Endothelial cell of umbilical vein (primary cell): ENCODE data around the gene GNAQ. TPM values are rescaled to one million over a fixed set of nuclear protein-coding genes. Genes with fewer than 3 reads are reported as not detected.

Experiments
- BruUV-seq: library from RNA; stranded (reverse); fragments of 400-500 nt; replicated peaks from 2 replicates; lab custom pipeline; 2021; lab: Mats Ljungman, UMichigan
- CTCF ChIA-PET: fragments of 300-600, 350-600 bp; sonication (Branson Sonifier 250); formaldehyde crosslinking; loops from one replicate; lab custom pipeline; 2021; ENCODE audit warnings: antibody characterized with exemption, inconsistent platforms; lab: Charles Lee
- POLR2A ChIA-PET: fragments of 300-600, 350-600 bp; sonication (Branson Sonifier 250); formaldehyde crosslinking; loops from one replicate; lab custom pipeline; 2021; ENCODE audit warnings: antibody characterized with exemption, inconsistent platforms; lab: Charles Lee
- DNase-seq: peaks from one replicate; pipeline ENCODE4 v3.0.0-alpha.2; 2011; ENCODE audit warnings: low read depth, low spot score
- FAIRE-seq: peaks from 2 replicates; lab custom pipeline; 2011; peaks lifted over from hg19 to GRCh38; lab: Jason Lieb, UNC
- H2AFZ ChIP-seq: 2 replicates; pipeline ENCODE4 v1.6.0; 2012; ENCODE audit warnings: low read depth, low read length, control low read depth, inconsistent platforms
- H3K27ac ChIP-seq: 2 replicates; pipeline ENCODE4 v1.5.1; 2011; ENCODE audit warnings: low read depth, mild to moderate bottlenecking, control low read depth, low read length, moderate library complexity; ENCODE audit not compliant: insufficient read depth
- H3K27me3 ChIP-seq, 2 experiments: 2 replicates each; pipeline versions ENCODE4 v1.6.0 to v1.6.1; 2011; ENCODE audit warnings: low read length in 2 of 2, mixed read lengths in 1 of 2; ENCODE audit not compliant: control insufficient read depth in 2 of 2, insufficient read depth in 2 of 2
- H3K36me3 ChIP-seq, 2 experiments: 2 replicates in 1 of 2; 3 replicates in 1 of 2; pipeline ENCODE4 v1.5.1; 2011; ENCODE audit warnings: low read length in 2 of 2, mild to moderate bottlenecking in 1 of 2, moderate library complexity in 1 of 2; ENCODE audit not compliant: control insufficient read depth in 2 of 2, insufficient read depth in 2 of 2; ENCODE audit errors: extremely low read depth in 1 of 2
- H3K4me1 ChIP-seq: 3 replicates; pipeline ENCODE4 v1.5.1; 2011; ENCODE audit warnings: mild to moderate bottlenecking, low read length; ENCODE audit not compliant: control insufficient read depth, insufficient read depth; ENCODE audit errors: extremely low read depth
- H3K4me2 ChIP-seq: 2 replicates; pipeline ENCODE4 v1.6.1; 2011; ENCODE audit warnings: low read length, control low read depth, mixed read lengths; ENCODE audit not compliant: insufficient read depth
- H3K4me3 ChIP-seq, 3 experiments: fragments of 200-600 bp in 1 of 3; sonication (generic), shearing (Covaris generic) in 1 of 3; replicated peaks in 1 of 3; 2 replicates each; pipeline ENCODE4 v1.5.1; 2011 to 2016; ENCODE audit warnings: control low read depth in 3 of 3, low read length in 3 of 3, mild to moderate bottlenecking in 2 of 3, inconsistent platforms in 1 of 3, low read depth in 1 of 3, moderate library complexity in 1 of 3; ENCODE audit not compliant: insufficient read depth in 1 of 3
- H3K79me2 ChIP-seq: 2 replicates; pipeline ENCODE4 v1.6.0; 2012; ENCODE audit warnings: low read length, inconsistent platforms; ENCODE audit not compliant: control insufficient read depth, insufficient read depth
- H3K9ac ChIP-seq: replicated peaks from 2 replicates; pipeline ENCODE3; 2011; ENCODE audit warnings: low read length, control low read depth; ENCODE audit not compliant: insufficient read depth; ENCODE audit errors: extremely low read depth
- H3K9me1 ChIP-seq: replicated peaks from 3 replicates; pipeline ENCODE4 v1.6.0; 2011; ENCODE audit warnings: mild to moderate bottlenecking, low read length; ENCODE audit not compliant: control insufficient read depth, insufficient read depth; ENCODE audit errors: extremely low read depth
- H3K9me3 ChIP-seq: replicated peaks from 2 replicates; pipeline ENCODE4 v1.5.1; 2012; ENCODE audit warnings: low read length, inconsistent platforms; ENCODE audit not compliant: control insufficient read depth, insufficient read depth
- H4K20me1 ChIP-seq: replicated peaks from 2 replicates; pipeline ENCODE3; 2011; ENCODE audit warnings: mild to moderate bottlenecking, low read length; ENCODE audit not compliant: control insufficient read depth, insufficient read depth; ENCODE audit errors: extremely low read depth
- CTCF ChIP-seq, 2 donors: IDR thresholded peaks; 1 replicate in 1 of 2; 2 replicates in 1 of 2; pipeline ENCODE4 v1.5.1; 2011; ENCODE audit warnings: low read length in 2 of 2, mild to moderate bottlenecking in 2 of 2, moderate library complexity in 2 of 2, control low read depth in 1 of 2, inconsistent platforms in 1 of 2, low read depth in 1 of 2; ENCODE audit not compliant: insufficient read depth in 1 of 2; ENCODE audit errors: extremely low read depth in 1 of 2
- EZH2 ChIP-seq: IDR thresholded peaks from 2 replicates; pipeline ENCODE4 v1.6.1; 2012; ENCODE audit warnings: borderline replicate concordance, low read depth, mild to moderate bottlenecking, moderate library complexity, low read length, inconsistent platforms; ENCODE audit not compliant: severe bottlenecking
- FOS ChIP-seq: IDR thresholded peaks from 2 replicates; pipeline ENCODE4 v1.6.1; 2011; ENCODE audit warnings: mild to moderate bottlenecking, low read length, moderate library complexity, borderline replicate concordance; ENCODE audit not compliant: insufficient read depth
- GATA2 ChIP-seq: IDR thresholded peaks from 2 replicates; pipeline ENCODE4 v1.7.0; 2011; ENCODE audit warnings: low read depth, mild to moderate bottlenecking, moderate library complexity, mixed read lengths, low read length; ENCODE audit not compliant: insufficient read length, insufficient read depth
- JUN ChIP-seq: IDR thresholded peaks from 2 replicates; pipeline ENCODE4 v1.6.1; 2011; ENCODE audit warnings: borderline replicate concordance, low read depth; ENCODE audit not compliant: insufficient read length, insufficient read depth
- MAX ChIP-seq: IDR thresholded peaks from 2 replicates; pipeline ENCODE4 v1.6.1; 2011; ENCODE audit not compliant: insufficient read depth, insufficient read length
- MYC ChIP-seq: IDR thresholded peaks from one replicate; pipeline ENCODE4 v1.6.1; 2011; ENCODE audit warnings: mild to moderate bottlenecking, low read depth, low read length
- POLR2A ChIP-seq: IDR thresholded peaks from 2 replicates; pipeline ENCODE4 v1.6.1; 2012; ENCODE audit warnings: low read depth, mild to moderate bottlenecking, control low read depth, low read length
- POLR2AphosphoS5 ChIP-seq: IDR thresholded peaks from 2 replicates; pipeline ENCODE4 v1.6.1; 2012; ENCODE audit warnings: low read depth, mild to moderate bottlenecking, control low read depth, low read length, moderate library complexity; ENCODE audit not compliant: insufficient read depth
- dilution Hi-C: fragments of 300-500 bp; cut with MboI; formaldehyde crosslinking; loops from one replicate; pipeline ENCODE4 v1.15.0; 2019; ENCODE audit warnings: low sequenced_read_pairs; ENCODE audit not compliant: extremely low pct_ligation_motif_present
- intact Hi-C: fragments of 100-400 bp; cut with micrococcal nuclease; formaldehyde crosslinking; loops from one replicate; pipeline ENCODE4 v1.10.0; 2022
- polyA plus RNA-seq, 4 experiments: library from polyadenylated mRNA; depleted of rRNA in 3 of 4; stranded (reverse) in 3 of 4; unstranded in 1 of 4; fragments of >200 nt; gene quantifications; 2 replicates each; pipeline versions ENCODE4 v1.2.1 to v1.2.3, GENCODE V29; 2011 to 2012; ENCODE audit warnings: missing spikeins in 1 of 4
- total RNA-seq: library from RNA; stranded (reverse); gene quantifications from 2 replicates; pipeline ENCODE4 v1.2.3, GENCODE V29; 2021

The GNAQ gene
- total and polyA plus RNA-seq, 2 donors (not counting 3 experiments of a cell fraction or from before 2014, with no cell fraction given), result 26.1 to 67.3 TPM

GRCh38 chr9:77933019-77933418, 98.6 kb downstream of the GNAQ start:
- FAIRE-seq (no peak), DNase-seq (no peak)
- H3K79me2 ChIP-seq, result peaks cover 48% of the 10 kb centered on the region
- no peak overlapping the region for H3K4me3 ChIP-seq
- no peaks in the 10 kb centered on the region for H3K4me1 ChIP-seq
- H4K20me1 ChIP-seq, result peaks cover 7% of the 10 kb centered on the region
- no peak overlapping the region for H3K4me2 ChIP-seq
- H3K9me3 ChIP-seq, result no peaks in the 10 kb centered on the region
- ChIA-PET POLR2A (no interaction called here), CTCF (no interaction called here)
- H3K9me1 ChIP-seq, result no peaks in the 10 kb centered on the region
- no peak overlapping the region for H3K9ac ChIP-seq
- H3K27ac ChIP-seq, result no peak overlapping the region
- H3K27me3 ChIP-seq, result no peaks in the 10 kb centered on the region
- TF ChIP-seq POLR2AphosphoS5 (no peak), JUN (no peak), CTCF (IDR thresholded peaks at IDR 0.05; ENCODE audit: extremely low read depth in 1 of 2, insufficient read depth in 1 of 2, low read depth in 1 of 2, low read length in 2 of 2) (no peak), MYC (no peak), EZH2 (no peak), FOS (no peak), MAX (no peak), GATA2 (no peak), POLR2A (no peak)
- intact Hi-C loops, result no loop called here
- BruUV-seq, result no TSS peak
- dilution Hi-C loops, result no loop called here
- H3K36me3 ChIP-seq, result no peaks in the 10 kb centered on the region
- H2AFZ ChIP-seq, result no peak overlapping the region
